DOHH2 (cell line): ENCODE results near the gene DSCAML1.

ENCODE experiments used
- H3F3A ChIP-seq: fragments of 200-600 bp; sonication (generic), shearing (Covaris generic); 2 replicates; pipeline ENCODE4 v1.6.0; 2016; ENCODE audit warnings: antibody characterized with exemption, mild to moderate bottlenecking; ENCODE audit not compliant: control insufficient read depth, insufficient read depth
- H3K27ac ChIP-seq: fragments of 200-600 bp; sonication (generic); 2 replicates; pipeline ENCODE4 v1.5.1; 2014; ENCODE audit warnings: low read depth, mild to moderate bottlenecking, low read length, moderate library complexity
- H3K27me3 ChIP-seq: fragments of 200-600 bp; sonication (generic); 2 replicates; pipeline ENCODE4 v1.6.1; 2014; ENCODE audit warnings: mild to moderate bottlenecking, low read length, mixed read lengths; ENCODE audit not compliant: control insufficient read depth
- H3K36me3 ChIP-seq: fragments of 200-600 bp; sonication (generic); 2 replicates; pipeline ENCODE4 v1.6.1; 2014; ENCODE audit warnings: mild to moderate bottlenecking, low read length, moderate library complexity, mixed read lengths; ENCODE audit not compliant: control insufficient read depth
- H3K4me1 ChIP-seq: fragments of 200-600 bp; sonication (generic); 2 replicates; pipeline ENCODE4 v1.6.1; 2014; ENCODE audit warnings: mild to moderate bottlenecking, low read length, mixed read lengths; ENCODE audit not compliant: control insufficient read depth
- H3K4me2 ChIP-seq: fragments of 200-600 bp; sonication (generic); 2 replicates; pipeline ENCODE4 v1.6.0; 2014; ENCODE audit warnings: mild to moderate bottlenecking, low read length, moderate library complexity
- H3K4me3 ChIP-seq: fragments of 200-600 bp; sonication (generic); 2 replicates; pipeline ENCODE4 v1.5.1; 2014; ENCODE audit warnings: mild to moderate bottlenecking, low read length, mixed read lengths
- H3K79me2 ChIP-seq: fragments of 200-600 bp; sonication (generic); 2 replicates; pipeline ENCODE4 v1.6.1; 2014; ENCODE audit warnings: mild to moderate bottlenecking, low read length, mixed read lengths; ENCODE audit not compliant: control insufficient read depth
- H3K9me2 ChIP-seq: fragments of 200-600 bp; sonication (generic); replicated peaks from 2 replicates; pipeline ENCODE4 v1.6.1; 2014; ENCODE audit warnings: mild to moderate bottlenecking, low read length, mixed read lengths; ENCODE audit not compliant: control insufficient read depth
- H3K9me3 ChIP-seq: fragments of 200-600 bp; sonication (generic); 2 replicates; pipeline ENCODE4 v1.6.1; 2014; ENCODE audit warnings: antibody characterized with exemption, low read length, mixed read lengths; ENCODE audit not compliant: control insufficient read depth, insufficient read depth
- H4K20me1 ChIP-seq: fragments of 200-600 bp; sonication (generic); 2 replicates; pipeline ENCODE4 v1.6.0; 2014; ENCODE audit warnings: low read depth, mild to moderate bottlenecking, antibody characterized with exemption, low read length, moderate library complexity; ENCODE audit not compliant: control insufficient read depth, insufficient read depth
- EZH2phosphoT487 ChIP-seq: fragments of 200-600 bp; sonication (generic); IDR thresholded peaks from 2 replicates; pipeline ENCODE4 v1.6.1; 2017; ENCODE audit warnings: borderline replicate concordance, mild to moderate bottlenecking, antibody characterized with exemption, low read length, moderate library complexity, mixed read lengths
- TF ChIP-seq, protein P1 (sequence below): fragments of 200-600 bp; sonication (generic); IDR thresholded peaks from one replicate; pipeline ENCODE4 v1.5.1; 2014; ENCODE audit warnings: antibody characterized with exemption, mild to moderate bottlenecking, low read depth, low read length; ENCODE audit not compliant: poor library complexity, severe bottlenecking

DSCAML1 gene

DNA sequence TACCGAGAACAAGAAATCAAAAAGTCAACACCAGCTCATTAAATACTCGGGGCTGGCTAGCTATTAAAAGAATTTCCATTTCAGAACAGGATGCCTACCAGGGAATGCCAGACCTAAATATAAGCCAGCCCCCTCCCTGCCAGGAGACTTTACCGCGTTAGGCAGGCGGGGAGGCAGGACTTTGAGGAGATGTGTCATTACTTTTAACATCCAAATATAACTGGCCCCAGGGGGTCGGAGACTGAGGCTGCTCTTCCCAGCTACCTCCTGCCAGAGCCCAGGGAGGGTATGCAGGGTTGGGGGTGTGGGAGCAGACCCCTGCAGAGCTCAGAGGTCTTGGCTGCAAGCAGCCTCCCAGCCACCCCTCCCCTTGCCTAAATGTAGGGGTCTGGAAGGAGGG, 183.5 kb downstream of the DSCAML1 start:
- no peaks in the 10 kb centered on the region for H4K20me1 ChIP-seq
- TF ChIP-seq EZH2phosphoT487 = no peak
- H3K4me1 ChIP-seq = no peaks in the 10 kb centered on the region
- H3K27ac ChIP-seq = no peak overlapping the region
- peaks cover 18% of the 10 kb centered on the region for H3K27me3 ChIP-seq
- no peaks in the 10 kb centered on the region for H3K36me3 ChIP-seq
- no peaks in the 10 kb centered on the region for H3K79me2 ChIP-seq
- H3K9me2 ChIP-seq = no peaks in the 10 kb centered on the region
- no peak overlapping the region for H3K4me3 ChIP-seq
- H3K9me3 ChIP-seq = no peaks in the 10 kb centered on the region
- no peaks in the 10 kb centered on the region for H3F3A ChIP-seq
- H3K4me2 ChIP-seq = no peak overlapping the region

DNA sequence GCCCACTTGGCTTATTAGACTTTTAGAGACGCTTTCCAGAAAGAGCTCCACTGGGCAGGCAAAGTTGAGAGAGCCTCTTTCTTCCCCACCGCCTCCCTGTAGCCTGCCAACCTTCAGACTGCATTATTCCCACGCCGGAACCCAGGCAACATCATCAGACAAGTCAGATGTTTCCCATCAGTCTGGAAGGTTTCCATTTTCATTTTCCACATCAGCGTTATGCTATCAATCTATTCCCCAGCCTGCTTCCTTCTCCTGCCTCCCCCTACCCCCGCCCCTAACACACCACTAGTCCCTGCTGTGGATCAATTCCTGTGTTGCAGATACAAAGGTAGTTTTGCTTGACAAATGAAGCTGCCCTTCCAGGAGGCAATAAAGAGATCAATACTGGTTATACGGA, 184.8 kb downstream of the DSCAML1 start:
- H3K79me2 ChIP-seq = no peaks in the 10 kb centered on the region

DNA sequence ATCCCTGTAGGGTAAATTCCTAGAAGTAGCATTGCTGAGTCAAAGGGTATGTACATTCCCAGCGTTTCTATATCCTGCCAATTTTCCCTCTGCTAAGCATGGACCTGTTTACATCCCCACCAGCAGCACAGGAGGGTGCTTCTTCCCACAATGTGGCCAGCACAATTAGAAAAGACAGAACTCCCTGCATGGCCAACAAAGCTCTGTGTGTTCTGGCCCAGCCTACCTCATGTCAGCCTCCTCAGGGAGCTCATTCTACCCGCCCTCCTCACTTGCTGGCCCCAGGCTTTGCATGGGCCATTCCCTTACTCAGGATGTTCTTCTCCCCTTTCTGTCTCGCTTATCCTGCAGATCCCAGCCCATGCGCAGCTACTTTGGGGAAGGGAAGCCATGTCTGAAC, 186.1 kb downstream of the DSCAML1 start:
- Histone ChIP-seq H3K4me1 (no peaks in the 10 kb centered on the region), H3K79me2 (no peaks in the 10 kb centered on the region), H4K20me1 (no peaks in the 10 kb centered on the region), H3K4me2 (no peak overlapping the region), H3F3A (no peaks in the 10 kb centered on the region), H3K9me3 (no peaks in the 10 kb centered on the region), H3K27me3 (peaks cover 14% of the 10 kb centered on the region), H3K36me3 (no peaks in the 10 kb centered on the region), H3K4me3 (no peak overlapping the region), H3K9me2 (no peaks in the 10 kb centered on the region), H3K27ac (no peak overlapping the region)
- TF ChIP-seq, protein P1, sequence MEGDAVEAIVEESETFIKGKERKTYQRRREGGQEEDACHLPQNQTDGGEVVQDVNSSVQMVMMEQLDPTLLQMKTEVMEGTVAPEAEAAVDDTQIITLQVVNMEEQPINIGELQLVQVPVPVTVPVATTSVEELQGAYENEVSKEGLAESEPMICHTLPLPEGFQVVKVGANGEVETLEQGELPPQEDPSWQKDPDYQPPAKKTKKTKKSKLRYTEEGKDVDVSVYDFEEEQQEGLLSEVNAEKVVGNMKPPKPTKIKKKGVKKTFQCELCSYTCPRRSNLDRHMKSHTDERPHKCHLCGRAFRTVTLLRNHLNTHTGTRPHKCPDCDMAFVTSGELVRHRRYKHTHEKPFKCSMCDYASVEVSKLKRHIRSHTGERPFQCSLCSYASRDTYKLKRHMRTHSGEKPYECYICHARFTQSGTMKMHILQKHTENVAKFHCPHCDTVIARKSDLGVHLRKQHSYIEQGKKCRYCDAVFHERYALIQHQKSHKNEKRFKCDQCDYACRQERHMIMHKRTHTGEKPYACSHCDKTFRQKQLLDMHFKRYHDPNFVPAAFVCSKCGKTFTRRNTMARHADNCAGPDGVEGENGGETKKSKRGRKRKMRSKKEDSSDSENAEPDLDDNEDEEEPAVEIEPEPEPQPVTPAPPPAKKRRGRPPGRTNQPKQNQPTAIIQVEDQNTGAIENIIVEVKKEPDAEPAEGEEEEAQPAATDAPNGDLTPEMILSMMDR = no peak
- TF ChIP-seq EZH2phosphoT487 = no peak

More for the DNA sequence above, 184.8 kb downstream of the DSCAML1 start:
- Histone ChIP-seq H3K4me1 (no peaks in the 10 kb centered on the region), H3K27ac (no peak overlapping the region), H3F3A (no peaks in the 10 kb centered on the region), H3K9me2 (no peaks in the 10 kb centered on the region), H3K4me2 (no peak overlapping the region), H3K27me3 (peaks cover 18% of the 10 kb centered on the region), H3K36me3 (no peaks in the 10 kb centered on the region), H3K9me3 (no peaks in the 10 kb centered on the region), H4K20me1 (no peaks in the 10 kb centered on the region), H3K4me3 (no peak overlapping the region)
- TF ChIP-seq, protein P1 = no peak
- no peak for TF ChIP-seq EZH2phosphoT487

- Histone ChIP-seq H3K79me2 (no peaks in the 10 kb centered on the region), H3K27me3 (peaks cover 13% of the 10 kb centered on the region), H3K9me3 (no peaks in the 10 kb centered on the region), H3K4me3 (no peak overlapping the region), H3K9me2 (no peaks in the 10 kb centered on the region), H3F3A (no peaks in the 10 kb centered on the region), H3K27ac (no peak overlapping the region), H3K4me1 (no peaks in the 10 kb centered on the region), H3K36me3 (no peaks in the 10 kb centered on the region), H4K20me1 (no peaks in the 10 kb centered on the region), H3K4me2 (no peak overlapping the region)
- TF ChIP-seq EZH2phosphoT487 = no peak
- TF ChIP-seq, protein P1 = no peak
These were observed 187.0 kb downstream of the DSCAML1 start for GRCh38 chr11:117610045-117610444.
